HUES48 (cell line): ENCODE data around the gene NCOA6.

Source experiments
- H3K27ac ChIP-seq: one replicate; pipeline ENCODE4 v1.7.0; 2013; ENCODE audit warnings: low read depth, low read length, inconsistent platforms
- H3K27me3 ChIP-seq: 2 replicates; pipeline ENCODE4 v1.6.1; 2013; ENCODE audit warnings: mild to moderate bottlenecking, low read length; ENCODE audit not compliant: control insufficient read depth, insufficient read depth
- H3K36me3 ChIP-seq: 2 replicates; pipeline ENCODE4 v1.6.1; 2013; ENCODE audit warnings: low read length; ENCODE audit not compliant: control insufficient read depth, insufficient read depth
- H3K4me1 ChIP-seq: 2 replicates; pipeline ENCODE4 v1.6.1; 2013; ENCODE audit warnings: mild to moderate bottlenecking, low read length; ENCODE audit not compliant: control insufficient read depth, insufficient read depth
- H3K4me3 ChIP-seq: 2 replicates; pipeline ENCODE4 v1.5.1; 2013; ENCODE audit warnings: mild to moderate bottlenecking, low read depth, low read length
- H3K9ac ChIP-seq: 2 replicates; pipeline ENCODE4 v1.6.1; 2013; ENCODE audit warnings: mild to moderate bottlenecking, low read depth, low read length, moderate library complexity
- H3K9me3 ChIP-seq: 2 replicates; pipeline ENCODE4 v1.6.1; 2013; ENCODE audit warnings: low read length; ENCODE audit not compliant: control insufficient read depth, insufficient read depth

Gene NCOA6

DNA sequence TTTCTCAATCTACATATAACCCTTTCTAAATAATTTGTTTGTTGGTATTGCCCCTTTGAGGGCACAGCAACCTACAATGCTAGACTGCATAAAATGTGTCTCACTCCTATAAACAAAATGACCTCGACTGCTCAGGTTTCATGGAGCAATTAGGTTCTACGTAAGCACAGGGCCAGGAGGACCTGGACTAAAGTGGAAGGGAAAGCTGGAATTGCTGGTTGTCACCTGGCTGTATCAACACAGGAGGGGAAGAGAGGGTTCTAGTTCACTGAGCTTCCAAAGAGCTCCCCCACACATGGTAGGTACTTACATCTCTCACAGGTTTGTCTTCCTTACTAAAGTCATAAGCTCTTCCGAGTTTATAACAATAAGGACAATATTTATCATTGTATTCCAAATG is 51.0 kb downstream of the NCOA6 start:
- Histone ChIP-seq H3K9ac (no peak overlapping the region), H3K4me1 (no peaks in the 10 kb centered on the region), H3K36me3 (peaks cover 9% of the 10 kb centered on the region; the same call in 1 of the 2 replicates), H3K9me3 (no peaks in the 10 kb centered on the region), H3K4me3 (no peak overlapping the region), H3K27me3 (no peaks in the 10 kb centered on the region), H3K27ac (no peak overlapping the region)

DNA sequence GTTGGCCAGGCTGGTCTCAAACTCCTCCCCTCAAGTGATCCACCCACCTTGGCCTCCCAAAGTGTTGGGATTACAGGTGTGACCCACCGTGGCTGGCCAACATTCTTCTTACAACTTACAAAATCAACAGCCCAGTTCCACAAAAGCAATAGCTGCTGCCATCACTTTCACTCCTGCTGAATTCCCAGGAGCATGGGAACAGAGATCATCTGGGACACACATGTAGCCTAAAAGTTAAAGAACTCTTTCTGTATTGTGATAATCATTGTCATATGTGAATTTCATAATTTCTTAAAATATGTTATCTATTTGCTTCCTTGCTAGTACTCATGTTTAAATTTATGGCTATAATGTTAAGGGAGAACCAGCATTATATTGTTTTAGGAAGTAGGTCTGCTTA is 51.7 kb downstream of the NCOA6 start:
- Histone ChIP-seq H3K27me3 (no peaks in the 10 kb centered on the region), H3K4me3 (no peak overlapping the region), H3K36me3 (peaks cover 13% of the 10 kb centered on the region; the same call in 1 of the 2 replicates), H3K9me3 (no peaks in the 10 kb centered on the region), H3K9ac (no peak overlapping the region), H3K4me1 (no peaks in the 10 kb centered on the region), H3K27ac (no peak overlapping the region)

DNA sequence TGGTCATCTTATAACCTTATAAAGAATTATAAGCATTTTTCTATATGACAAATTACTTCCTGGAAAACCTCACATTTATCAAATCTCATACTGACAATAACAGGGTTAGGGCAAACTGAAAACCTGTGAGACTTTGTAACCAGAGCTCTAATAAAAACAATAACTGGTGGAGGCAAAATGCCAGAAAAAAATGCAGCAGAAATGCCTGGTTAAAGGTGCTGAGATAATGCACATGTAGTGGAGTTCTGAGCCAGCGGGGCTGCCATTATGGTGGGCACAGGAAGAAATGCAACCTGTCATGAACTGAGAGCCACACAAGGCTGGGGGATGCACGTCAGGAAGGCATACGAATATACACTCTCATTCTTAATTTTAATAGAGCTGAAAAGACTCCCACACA is 53.0 kb downstream of the NCOA6 start:
- no peak overlapping the region for H3K9ac ChIP-seq
- no peaks in the 10 kb centered on the region for H3K27me3 ChIP-seq
- no peaks in the 10 kb centered on the region for H3K9me3 ChIP-seq
- H3K36me3 ChIP-seq, result peaks cover 25% of the 10 kb centered on the region; the same call in 1 of the 2 replicates
- no peak overlapping the region for H3K27ac ChIP-seq
- H3K4me3 ChIP-seq, result no peak overlapping the region
- H3K4me1 ChIP-seq, result no peaks in the 10 kb centered on the region

DNA sequence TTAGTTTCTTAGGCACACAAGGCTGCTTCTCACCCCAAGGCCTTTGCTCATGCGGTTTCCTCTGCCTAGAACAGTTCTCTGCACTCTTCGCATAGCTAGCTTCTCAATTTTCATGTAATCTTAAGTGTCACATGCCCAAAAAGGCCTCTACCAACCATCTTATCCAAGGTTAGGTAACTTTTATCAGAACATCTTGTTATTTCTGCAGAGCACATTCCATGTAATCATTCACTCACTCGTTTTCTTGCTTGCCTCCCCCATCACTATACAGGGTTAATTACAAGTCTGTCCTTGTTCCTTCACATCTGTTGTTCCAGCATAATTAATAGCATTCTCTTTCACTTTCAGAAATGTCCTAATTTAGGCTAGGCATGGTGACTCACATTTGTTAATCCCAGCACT is 53.8 kb downstream of the NCOA6 start:
- H3K9ac ChIP-seq, result no peak overlapping the region
- H3K36me3 ChIP-seq, result peaks cover 30% of the 10 kb centered on the region; the same call in 1 of the 2 replicates
- H3K27me3 ChIP-seq, result no peaks in the 10 kb centered on the region
- no peak overlapping the region for H3K4me3 ChIP-seq
- H3K9me3 ChIP-seq, result no peaks in the 10 kb centered on the region
- H3K4me1 ChIP-seq, result no peaks in the 10 kb centered on the region
- H3K27ac ChIP-seq, result no peak overlapping the region

DNA sequence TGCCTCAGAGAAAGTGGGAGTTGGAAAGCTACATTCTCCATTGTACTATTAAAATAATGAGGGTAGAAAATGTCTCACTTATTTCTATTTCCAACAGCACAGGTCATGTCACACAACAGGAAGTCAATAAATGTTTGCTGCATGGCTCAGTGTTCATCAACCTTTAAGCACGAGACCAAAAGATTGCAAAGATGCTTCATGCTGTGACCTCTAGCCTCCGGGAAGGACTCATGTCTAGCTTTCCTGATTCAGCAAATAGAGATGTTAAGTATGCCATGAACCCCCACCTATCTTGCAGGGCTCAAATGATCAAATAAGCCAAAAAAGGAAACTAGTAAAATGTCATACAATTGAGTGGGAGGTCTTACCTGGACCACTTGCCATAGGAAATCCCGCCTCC is 57.4 kb downstream of the NCOA6 start:
- no peak overlapping the region for H3K27ac ChIP-seq
- H3K4me1 ChIP-seq, result no peaks in the 10 kb centered on the region
- H3K9me3 ChIP-seq, result no peaks in the 10 kb centered on the region
- no peaks in the 10 kb centered on the region for H3K27me3 ChIP-seq
- H3K9ac ChIP-seq, result no peak overlapping the region
- no peak overlapping the region for H3K4me3 ChIP-seq
- peaks cover 37% of the 10 kb centered on the region; the same call in 1 of the 2 replicates for H3K36me3 ChIP-seq

DNA sequence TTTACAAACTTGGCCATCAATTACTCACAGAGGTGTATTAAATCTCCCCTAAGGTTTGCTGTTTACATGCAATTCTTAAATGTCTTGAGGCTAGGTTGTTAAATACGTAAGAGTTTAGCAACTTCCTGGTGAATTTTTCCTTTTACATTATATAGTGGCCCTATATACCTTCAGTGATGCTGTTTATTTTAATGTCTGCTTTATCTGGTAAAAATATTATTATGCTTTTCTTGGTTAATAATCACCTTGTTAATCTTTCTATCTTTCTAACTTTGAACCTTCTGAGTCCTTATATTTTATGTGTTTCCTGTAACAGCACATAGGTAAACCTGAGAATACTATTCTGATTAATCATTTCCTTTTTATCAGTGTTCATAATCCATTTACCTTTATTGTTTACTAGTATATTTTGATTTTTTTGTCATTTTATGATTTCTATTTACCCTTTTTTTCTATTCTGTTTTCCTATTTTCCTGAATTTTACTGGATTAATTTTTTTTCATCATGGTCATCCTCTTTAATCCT is 63.4 kb downstream of the NCOA6 start:
- H3K9me3 ChIP-seq, result no peaks in the 10 kb centered on the region
- H3K4me3 ChIP-seq, result no peak overlapping the region
- peaks cover 58% of the 10 kb centered on the region for H3K36me3 ChIP-seq
- no peak overlapping the region for H3K27ac ChIP-seq
- no peaks in the 10 kb centered on the region for H3K4me1 ChIP-seq
- no peaks in the 10 kb centered on the region for H3K27me3 ChIP-seq
- no peak overlapping the region for H3K9ac ChIP-seq

DNA sequence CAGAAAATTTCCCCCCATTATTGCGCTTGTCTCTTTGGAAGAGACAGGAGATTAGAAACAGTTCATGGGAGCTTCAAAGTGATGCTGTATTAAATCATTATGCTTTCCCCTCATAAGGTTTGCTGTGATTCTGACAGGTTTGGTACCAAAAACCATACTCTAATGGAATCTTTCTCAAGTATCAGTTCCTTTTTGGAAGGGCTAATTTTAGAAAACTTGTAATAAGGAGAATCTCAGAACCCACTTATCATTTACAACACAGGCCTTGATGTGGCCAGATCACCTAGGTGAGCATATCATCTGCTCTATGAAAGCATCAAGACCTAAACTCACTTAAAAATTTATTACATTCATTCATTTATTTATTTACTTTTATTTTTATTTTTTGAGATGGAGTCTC is 70.1 kb downstream of the NCOA6 start:
- Histone ChIP-seq H3K9ac (no peak overlapping the region), H3K9me3 (no peaks in the 10 kb centered on the region), H3K27ac (no peak overlapping the region), H3K36me3 (peaks cover 46% of the 10 kb centered on the region), H3K4me1 (0 out of 2 replicates have a peak, but pooled peaks cover 11% of the 10 kb centered on the region), H3K4me3 (no peak overlapping the region), H3K27me3 (no peaks in the 10 kb centered on the region)

DNA sequence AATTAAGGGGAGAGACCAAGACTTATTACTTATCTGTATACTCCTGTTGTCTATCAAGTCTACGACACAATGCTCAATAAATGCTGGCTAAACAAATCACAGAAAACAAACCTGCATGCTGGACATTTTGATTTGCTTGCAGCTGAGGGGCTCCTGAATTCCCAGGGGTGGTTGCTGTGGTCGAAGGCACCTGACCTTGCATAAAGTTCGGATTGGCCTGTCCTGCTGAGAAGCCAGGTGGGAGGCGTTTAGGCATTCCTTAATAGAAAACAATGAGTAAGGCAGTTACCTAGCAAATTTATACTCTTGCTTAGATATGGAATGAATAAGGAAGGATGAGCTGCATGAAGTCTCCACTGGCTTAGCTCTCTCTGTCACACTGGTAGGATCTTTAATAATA is 70.8 kb downstream of the NCOA6 start:
- Histone ChIP-seq H3K36me3 (peaks cover 53% of the 10 kb centered on the region), H3K4me3 (no peak overlapping the region), H3K9ac (no peak overlapping the region), H3K27ac (peak overlapping the region; percentile 43), H3K27me3 (no peaks in the 10 kb centered on the region), H3K9me3 (no peaks in the 10 kb centered on the region), H3K4me1 (0 out of 2 replicates have a peak, but pooled peaks cover 11% of the 10 kb centered on the region)

DNA sequence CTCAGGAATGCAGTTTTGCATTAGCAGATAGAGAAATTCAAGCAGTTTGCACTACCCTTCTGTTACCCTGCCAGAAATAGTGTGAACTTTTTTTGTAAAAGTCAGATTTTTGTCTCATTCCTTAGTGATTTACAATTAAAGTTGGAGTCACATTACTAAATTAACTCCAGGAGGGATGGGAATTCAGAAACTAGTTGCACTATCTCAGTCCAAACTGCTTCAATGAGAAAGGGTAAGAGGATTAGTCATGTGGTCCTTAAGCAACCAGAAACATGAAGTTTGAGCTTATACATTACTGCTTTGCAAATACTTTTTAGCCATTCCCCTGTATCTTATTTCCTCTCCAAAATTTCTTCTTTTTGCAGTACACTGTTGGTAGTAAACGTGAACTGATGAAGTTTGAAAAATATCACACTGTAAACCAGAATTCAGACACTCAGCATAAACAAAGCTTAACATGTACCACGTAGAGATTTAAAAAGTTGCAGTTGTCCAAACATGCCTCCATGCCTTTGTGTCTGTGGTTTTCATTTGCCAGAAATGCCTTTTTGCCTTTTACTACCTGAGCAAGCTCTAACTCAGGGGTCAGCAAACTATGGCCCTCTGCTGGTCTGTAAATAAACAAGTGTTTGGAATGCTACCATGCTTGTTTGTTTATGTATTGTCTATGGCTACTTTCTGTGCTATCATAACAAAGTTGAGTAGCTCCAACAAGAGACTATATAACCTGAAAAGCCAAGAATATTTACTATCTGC is 71.6 kb downstream of the NCOA6 start:
- peak overlapping the region; percentile 43 for H3K27ac ChIP-seq
- no peaks in the 10 kb centered on the region for H3K27me3 ChIP-seq
- peaks cover 53% of the 10 kb centered on the region for H3K36me3 ChIP-seq
- 0 out of 2 replicates have a peak, but pooled peaks cover 11% of the 10 kb centered on the region for H3K4me1 ChIP-seq
- no peak overlapping the region for H3K9ac ChIP-seq
- no peaks in the 10 kb centered on the region for H3K9me3 ChIP-seq
- H3K4me3 ChIP-seq, result no peak overlapping the region

DNA sequence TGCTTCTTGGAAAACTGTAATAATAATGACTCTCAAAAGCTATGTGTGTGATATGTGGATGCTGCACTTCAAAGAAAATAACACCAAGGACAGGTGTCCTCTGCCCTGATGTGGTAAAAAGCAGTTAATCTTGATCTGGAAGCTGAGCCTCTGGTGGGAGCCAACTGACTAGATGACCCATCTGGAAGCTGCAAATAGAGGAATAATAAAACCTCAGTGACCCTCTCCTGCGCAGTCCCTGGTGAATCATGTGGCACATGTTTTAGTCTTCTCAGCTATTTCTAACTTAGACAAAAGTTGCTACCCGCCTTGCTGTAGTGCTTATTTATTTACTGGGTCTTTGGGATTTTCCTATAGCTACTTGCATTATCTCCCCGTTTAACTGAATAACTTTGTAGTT is 74.0 kb downstream of the NCOA6 start:
- H3K27me3 ChIP-seq, result no peaks in the 10 kb centered on the region
- H3K9me3 ChIP-seq, result no peaks in the 10 kb centered on the region
- H3K27ac ChIP-seq, result no peak overlapping the region
- H3K4me3 ChIP-seq, result no peak overlapping the region
- H3K36me3 ChIP-seq, result peaks cover 40% of the 10 kb centered on the region
- no peak overlapping the region for H3K9ac ChIP-seq
- H3K4me1 ChIP-seq, result 0 out of 2 replicates have a peak, but pooled peaks cover 11% of the 10 kb centered on the region

DNA sequence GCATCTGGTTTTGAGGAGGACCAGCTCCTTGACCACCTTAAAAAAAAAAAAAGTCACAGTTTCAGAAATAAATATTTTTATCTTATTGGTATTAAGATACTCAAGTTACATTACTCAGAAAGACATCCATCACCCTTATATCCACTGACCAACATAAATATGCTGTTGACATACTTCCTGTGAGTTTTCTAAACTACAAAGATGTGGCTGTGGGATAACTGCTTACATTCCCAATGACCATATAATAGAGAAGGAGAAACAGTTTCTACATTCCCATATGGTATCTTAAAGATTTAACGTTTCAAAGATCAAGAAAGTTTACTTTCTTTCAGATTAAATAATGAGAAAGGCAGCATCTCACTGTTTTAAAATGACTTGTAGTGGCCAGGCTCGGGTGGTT is 75.0 kb downstream of the NCOA6 start:
- Histone ChIP-seq H3K27ac (no peak overlapping the region), H3K9ac (no peak overlapping the region), H3K36me3 (peaks cover 43% of the 10 kb centered on the region), H3K4me1 (0 out of 2 replicates have a peak, but pooled peaks cover 11% of the 10 kb centered on the region), H3K27me3 (no peaks in the 10 kb centered on the region), H3K4me3 (no peak overlapping the region), H3K9me3 (no peaks in the 10 kb centered on the region)
